ENCODE data around the gene AMOTL2.
A peak's percentile ranks its signal among the peaks of the same experiment; 100 is the strongest.

Gene AMOTL2

DNA sequence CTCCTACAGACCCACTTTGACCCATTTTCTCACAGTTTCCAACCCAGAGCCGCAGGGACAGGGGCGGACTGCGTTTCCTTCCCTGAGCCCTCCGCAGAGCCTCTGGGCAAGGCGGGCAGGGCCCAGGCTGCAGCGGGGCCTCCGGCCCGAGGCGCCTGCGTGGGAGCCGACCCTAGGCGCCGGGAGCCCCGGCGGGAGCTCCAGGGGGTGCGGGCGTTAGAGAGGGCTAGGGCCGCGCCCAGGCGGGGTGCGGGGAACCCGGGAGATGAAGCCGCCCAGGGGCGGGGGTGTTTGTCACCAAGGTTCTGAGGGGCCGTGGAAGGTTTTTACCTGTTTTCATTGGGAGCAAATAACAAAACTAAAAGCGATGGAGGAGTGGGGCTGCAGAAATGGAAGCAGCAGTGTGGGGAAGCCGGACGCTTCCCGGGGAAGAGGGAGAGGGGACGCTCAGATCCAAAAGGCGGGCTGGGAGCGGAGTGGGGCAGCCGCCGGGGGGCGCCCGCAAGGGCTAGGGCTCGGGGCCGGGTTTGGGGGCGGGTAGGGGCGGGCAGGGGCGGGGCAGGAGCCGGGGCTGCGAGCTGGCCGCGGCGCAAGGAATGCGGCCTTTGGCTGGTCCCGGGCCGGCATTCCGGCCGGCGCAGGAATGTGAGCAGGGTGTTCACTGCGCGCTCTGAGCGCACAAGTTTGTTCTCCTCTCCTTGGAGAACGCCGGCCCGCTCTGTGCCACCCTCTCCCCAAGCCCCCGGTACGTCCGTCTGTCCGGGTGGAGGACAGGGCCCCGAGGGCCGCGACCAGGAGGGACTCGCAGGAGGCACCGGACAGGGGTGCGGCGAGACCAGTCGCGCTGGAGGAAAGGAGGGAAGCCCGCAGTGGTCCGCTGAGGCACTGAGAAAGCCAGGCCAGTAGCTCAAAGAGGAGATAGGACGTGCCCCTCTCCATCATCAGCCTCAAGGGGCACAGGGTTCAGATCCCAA lies 61.1 kb downstream of the AMOTL2 start:
- DNase-seq, result no peak

DNA sequence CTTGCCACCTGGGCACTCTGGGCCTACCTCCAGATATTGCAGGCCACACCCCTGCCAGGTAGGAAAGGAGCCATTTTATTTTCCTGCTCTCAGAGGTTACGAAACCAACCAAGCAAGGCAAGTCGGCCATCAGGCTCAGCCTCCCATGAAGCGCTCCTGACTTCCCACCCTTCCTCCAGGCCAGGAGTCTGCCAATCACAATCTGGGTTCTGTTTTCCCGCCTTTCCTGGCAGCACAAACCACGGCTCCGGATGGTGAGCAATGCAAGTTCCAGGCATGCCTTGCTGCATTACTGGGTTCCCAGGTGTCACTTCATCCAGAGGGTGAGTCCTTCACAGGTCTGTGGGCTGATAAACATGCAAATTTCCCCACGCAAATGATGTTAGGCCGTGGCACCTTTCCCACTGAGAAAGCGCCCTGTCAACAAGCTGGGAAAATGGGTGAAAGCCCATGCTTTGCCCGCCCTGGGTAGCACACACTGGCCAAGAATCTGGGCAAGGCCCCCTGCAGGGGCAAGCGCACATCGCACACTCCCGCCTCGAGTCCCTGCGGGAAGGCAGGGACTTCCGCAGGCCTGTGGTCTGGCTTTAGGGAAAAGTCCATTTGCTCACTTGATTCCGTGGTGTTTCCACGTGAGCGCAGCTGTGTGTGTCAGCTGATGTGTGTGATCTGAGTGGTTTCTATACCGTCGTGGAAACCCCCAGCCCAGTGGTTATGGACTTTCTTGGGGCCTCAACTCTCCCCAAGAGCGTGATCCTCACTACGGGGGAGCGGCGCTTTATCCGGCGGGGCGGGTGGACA lies 62.0 kb downstream of the AMOTL2 start:
- DNase-seq, result no peak

DNA sequence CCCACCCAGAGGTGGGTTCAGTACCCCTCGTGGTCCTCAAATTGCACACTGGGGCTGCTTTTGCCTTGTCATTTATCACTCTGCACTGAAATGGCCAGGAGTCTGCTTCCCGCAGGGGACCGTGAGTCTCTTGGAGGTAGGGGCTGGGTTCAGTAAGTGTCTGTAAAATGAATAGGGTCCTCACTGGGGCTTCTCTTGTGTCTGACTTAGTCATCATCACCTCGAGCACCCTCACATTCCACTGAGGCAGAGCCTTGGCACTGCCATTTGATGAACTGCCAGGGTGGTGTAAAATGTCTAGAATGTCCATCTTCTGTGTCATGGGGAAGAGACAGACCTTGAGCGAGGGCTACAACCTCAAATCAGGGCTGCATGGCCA lies 62.6 kb downstream of the AMOTL2 start:
- no peak for DNase-seq

DNA sequence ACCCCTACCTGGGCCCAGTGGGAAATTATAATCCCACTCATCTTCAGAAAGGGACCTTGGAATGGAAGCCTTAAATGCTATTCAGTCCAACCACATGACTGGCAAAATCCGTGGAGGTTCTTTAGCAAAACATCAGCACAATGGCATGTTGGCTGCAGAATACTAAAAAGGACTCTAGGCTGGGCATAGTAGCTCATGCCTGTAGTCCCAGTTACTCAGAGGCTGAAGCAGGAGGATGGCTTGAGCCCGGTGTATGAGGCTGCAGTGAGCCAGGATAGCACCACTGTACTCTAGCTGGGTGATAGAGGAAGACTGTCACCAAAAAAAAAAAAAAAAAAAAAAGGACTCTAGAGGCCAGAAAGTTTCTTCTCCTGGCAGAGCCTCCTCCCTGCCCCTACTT lies 63.0 kb downstream of the AMOTL2 start:
- DNase-seq, result no peak

DNA sequence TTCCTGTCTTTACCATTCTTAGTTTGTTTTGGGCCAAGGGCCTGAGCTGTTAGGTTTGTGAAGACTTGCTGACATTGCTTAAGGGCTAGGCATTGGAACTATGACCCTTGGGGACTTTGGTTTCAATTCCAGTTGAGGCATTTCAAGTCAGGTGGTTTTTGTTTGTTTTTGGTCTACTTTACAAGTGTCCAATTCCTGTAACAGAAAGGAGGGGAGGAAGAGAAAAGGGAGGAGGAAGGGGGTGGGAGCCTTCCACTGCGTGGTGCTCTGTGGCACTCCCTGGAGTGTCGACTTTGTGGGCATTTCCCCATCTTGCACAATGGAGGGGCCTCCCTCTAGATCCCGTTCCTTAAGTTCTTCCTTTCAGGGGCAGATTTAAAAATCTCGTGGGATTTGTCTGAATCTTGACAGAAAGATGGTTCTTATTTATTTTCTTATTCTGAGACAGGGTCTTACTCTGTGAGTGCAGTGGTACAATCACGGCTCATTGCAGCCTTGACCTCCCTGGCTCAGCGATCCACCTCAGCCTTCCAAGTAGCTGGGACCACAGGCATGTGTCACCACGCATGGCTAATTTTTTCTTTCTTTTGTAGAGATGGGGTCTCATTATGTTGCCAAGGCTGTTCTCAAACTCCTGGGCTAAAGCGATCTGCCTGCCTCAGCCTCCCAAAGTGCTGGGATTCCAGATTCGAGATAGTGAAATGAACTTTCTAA lies 64.1 kb downstream of the AMOTL2 start:
- DNase-seq, result no peak

DNA sequence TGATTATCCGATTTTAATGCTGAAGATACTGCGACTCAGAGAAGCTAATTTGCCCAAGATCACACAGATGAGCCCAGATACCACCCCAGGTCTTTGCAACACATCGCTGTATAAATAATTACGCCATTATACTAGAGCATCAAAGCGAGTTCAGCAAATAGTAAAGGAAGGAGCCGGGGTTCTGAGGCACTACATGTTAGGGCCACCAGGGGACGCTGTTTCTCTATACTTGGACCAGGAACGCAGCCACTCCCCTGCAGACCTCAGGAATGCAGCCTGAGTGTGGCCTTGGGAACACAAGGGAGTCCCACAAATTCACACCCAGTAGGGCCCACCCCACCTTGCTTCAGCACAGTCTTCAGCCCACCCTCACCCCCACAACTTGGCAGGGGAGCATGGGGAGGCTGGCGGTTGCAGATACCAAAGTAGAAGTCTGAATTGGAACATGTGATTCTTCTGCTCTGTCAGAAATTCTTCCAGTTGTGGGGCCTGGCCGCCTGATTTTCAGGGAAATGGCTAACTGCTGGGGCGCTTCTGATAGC lies 65.8 kb downstream of the AMOTL2 start:
- peak; percentile 46 to 60 (median 51) for DNase-seq

DNA sequence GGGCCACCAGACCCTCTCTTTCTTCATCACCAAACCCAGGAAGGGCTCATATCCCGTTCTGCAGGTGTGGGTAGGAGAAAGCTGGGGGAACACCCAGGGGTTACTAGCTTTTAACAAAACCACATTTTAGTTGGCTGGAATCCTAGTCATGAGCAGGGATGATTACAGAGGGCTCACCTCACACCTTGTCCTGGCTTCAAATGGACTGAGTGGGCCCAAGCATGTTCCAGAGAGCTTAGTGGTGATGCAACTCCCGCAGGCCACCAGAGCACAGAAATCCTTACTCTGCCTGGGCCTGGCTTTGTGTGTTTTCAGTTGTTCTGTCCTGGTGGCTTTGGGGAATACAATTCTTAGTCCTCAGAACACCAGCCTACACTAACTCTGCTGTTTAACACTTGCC lies 66.8 kb downstream of the AMOTL2 start:
- no peak for DNase-seq

DNA sequence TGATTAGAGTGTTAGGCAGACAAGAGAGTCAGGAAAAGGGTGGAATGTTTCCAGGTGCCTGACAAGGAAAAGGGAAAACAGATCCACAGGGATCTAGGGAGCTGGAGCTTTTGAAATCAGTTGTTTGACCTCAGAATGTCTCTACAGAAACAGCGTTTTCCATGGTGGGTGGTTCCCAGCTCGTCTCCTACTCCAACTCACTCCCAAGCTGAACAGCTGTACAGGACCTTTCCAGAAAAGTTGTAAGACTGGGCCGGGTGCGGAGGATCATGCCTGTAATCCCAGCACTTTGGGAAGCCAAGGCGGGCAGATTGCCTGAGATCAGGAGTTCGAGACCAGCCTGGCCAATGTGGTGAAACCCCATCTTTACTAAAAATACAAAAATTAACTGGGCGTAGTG lies 67.9 kb downstream of the AMOTL2 start:
- DNase-seq, result no peak

All from T-helper 2 cell (primary cell).